ENCODE results near the gene USP54.

USP54 gene

DNA sequence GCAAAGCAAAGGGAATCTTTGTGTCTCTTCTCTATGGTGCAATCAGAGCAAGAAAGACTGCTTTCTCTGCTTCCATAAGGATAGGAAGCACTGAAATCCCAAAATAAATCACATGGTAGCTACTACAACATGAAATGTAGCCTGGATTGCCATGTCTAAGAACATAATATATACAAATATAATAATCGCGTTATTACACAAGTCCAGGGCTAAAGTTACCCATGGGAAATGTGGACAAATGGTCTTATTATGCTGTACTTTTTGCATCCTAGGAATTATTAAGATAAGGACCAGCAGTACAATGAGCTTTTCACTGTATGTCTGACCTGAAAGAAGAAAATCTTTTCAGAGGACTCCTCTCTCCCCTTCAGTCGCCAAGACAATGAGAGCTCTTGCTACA is 71.8 kb downstream of the USP54 start:
- DNase-seq (ENCODE audit: low spot score): no peak

DNA sequence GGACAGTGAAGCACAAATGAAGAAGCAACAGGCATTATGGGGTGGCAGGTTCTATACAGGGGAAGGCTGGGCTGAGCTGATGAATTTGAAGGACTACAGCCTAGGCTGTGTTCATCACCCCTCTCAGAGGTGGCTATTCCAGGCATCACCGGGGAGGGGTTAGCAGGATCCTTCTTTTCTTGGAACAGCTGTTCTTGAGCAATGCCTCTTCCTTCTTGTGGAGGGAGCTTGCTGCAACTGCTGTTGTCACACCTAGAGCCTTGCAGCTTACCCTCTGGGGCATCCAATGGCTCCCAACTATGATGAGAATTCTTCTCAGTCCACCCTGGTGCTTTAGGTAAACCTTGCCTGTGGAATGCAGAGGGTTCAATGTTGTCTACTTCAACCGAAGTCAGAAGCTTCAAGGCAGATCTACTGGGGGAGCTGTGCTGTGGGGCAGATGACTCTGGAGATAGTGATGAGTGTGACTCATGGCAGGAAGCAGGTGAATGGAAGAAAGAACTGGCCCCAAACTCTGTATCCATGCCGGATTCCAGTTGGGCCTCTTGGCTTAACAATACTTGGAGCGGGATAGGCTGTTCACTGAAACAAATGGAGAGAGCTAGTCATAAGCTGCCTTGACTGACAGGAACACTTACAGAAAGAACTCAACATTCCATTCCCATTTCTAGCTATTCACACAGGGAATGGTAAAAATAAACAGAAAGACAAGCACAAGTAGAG is 73.8 kb downstream of the USP54 start:
- DNase-seq (ENCODE audit: low spot score): no peak

DNA sequence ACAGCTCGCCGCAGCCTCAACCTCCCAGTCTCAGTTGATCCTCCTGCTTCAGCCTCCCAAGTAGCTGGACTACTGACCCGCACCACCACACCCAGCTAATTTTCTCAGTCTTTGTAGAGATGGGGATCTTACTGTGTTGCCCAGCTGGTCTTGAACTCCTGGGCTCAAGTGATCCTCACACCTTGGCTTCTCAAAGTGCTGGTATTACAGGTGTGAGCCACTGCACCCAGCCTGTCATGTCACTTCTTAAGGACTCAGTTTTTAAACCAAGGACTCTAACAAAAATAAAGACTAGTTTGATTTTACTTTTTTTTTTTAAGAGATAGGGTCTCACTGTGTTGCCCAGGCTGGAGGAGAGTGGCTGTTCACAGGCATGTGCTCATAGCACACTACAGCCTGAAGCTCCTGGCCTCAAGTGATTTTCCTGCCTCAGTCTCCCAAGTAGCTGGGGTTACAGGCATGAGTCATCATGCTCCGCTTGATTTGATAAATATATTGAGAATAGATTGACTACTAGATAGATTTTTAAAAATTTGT is 78.9 kb downstream of the USP54 start:
- DNase-seq (ENCODE audit: low spot score): no peak

DNA sequence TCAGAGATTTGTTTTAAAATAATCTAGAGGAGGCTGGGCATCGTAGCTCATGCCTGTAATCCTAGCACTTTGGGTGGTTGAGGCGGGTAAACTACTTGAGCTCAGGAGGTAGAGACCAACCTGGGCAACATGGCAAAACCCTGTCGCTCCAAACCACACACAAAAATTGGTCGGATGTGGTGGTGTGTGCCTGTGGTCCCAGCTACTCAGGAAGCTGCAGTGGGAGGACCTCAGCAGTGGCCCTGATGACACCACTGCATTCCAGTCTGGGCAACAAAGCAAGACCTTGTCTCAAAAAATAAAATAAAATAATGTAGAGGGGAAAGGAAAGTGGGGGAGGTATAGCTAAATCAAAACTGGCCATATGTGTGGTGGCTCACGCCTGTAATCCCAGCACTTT is 81.4 kb downstream of the USP54 start:
- DNase-seq (ENCODE audit: low spot score): no peak

DNA sequence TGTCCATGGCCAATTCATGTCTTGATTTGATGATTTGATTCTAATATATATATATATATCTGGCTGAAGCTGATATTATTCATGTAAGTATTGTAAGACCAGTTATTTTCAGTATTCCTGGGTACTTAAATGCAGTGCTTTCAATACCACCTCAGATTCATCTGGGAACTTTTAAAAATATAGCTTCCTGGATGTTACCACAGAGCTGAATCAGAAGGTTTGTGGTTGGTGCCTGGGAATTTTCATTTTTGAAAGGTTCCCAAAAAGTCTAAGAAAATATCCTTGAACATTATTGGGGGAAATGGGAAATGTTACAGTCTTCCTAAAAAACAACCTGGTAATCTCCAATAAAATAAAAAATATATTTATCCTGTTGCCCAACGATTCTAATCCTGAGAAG is 84.7 kb downstream of the USP54 start:
- no peak for DNase-seq (ENCODE audit: low spot score)

DNA sequence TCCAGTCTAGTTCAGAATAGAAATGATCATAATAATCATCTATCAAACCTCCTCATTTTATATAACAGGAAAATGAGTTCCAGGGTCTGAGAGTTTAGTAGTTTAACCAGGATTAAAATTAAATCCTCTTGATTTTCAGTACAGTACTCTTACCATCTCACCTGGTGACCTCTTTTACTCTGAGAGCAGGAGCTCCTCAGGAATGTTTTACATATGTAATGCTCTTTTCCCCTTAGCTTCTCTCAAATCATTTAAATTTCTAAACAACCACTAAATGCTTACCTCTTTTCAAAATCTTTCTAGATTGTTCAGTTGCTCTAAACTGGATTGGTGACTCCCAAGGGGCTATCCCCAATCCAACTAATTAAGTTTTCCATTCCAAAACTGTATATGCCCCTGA is 85.1 kb downstream of the USP54 start:
- no peak for DNase-seq (ENCODE audit: low spot score)

DNA sequence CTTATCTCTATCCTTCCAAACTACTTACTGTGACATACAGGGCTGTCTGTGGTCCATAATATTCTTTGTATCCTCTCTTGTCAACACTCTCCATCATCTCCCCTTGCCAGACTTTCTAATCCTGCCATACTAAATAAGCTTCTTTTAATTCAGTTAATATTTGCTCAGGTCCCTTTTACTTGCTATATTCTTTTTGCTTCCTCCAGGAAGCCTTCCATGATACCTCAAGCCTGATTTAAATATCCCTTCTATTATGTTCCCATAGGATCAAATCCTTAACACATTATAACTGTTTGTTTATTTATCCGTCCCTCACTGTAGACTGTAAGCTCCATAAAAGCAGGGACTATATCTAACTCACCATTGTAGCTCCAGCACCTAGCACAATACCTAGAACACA is 88.1 kb downstream of the USP54 start:
- DNase-seq (ENCODE audit: low spot score): no peak

DNA sequence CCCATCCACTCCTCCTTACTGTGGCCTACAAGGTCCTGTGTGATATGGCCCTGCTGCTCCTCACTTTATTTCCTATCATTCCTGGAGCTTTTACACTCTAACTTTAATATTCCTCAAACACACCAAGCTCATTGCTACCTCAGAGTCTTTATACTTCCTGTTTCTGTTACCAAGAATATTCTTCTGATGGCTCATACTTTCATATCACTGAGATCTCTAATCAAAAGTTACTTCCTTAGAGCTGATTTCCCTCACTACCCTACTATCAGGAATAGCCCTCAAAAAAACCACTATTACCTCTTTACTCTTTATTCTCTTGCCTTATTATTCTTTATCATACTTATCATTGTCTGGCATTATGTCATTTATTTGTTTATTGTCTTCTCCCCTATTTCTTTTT is 89.5 kb downstream of the USP54 start:
- no peak for DNase-seq (ENCODE audit: low spot score)

DNA sequence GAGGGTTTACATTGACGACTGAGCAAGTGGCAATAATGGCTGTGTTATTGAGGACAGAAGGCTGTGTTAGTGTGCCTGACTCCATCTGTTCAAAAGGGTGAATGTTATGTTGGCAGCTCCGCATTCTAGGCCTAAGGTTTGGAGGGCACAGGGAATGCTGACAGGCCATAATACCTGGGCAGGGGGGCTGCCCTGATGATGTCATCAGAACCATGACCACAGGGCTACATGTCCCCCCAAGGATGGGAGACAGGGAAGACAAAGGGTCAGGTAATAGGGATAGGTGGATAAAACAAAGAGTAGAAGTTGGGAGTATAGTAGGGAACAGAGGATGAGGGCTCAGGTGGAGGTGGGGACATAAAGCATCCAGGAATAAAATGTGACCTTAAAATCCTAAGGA is 93.5 kb downstream of the USP54 start:
- no peak for DNase-seq (ENCODE audit: low spot score)

DNA sequence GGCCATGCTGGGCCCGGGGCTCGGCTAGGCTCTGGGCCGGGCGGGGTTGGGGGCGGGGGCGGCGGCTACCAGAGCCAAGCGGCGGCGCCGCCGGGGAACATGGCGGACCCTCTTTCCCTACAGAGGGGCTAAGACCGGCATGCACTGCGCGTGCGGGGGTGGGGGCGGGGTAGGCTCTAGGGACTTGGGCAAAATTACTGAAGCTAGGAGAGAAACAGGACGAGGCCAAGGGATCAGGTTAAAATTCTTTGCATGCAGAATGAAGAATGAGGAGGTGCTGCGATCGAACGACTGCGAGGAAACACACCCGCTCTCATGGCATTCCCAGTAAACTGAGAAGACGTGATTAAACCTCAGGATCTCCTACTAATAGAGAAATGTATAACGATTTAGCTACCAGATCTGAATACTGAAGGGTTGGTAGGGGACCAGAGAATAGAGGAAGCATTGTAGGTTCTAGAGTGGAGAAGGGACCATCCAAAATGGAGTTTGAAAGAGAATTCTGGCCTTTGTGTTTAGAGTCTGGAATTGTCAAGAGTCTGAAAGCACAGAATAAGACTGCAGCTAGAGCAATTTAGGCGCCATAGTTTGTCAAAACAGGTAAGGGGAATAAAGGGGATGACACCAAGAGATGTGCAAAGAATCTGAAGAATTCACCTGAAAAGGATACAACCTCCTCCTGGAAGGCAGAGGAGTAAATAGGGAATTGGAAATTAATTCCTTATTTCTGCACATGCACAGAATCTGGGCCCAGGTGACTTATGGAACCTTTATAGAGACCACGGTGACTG is 95.1 kb downstream of the USP54 start, which contains the start of gene PPP3CB:
Gene PPP3CB (minus strand): TSS at position 141 of the 791 bp plus-strand sequence. CDS start 135 bp downstream, at position 6.
- DNase-seq (ENCODE audit: low spot score): peak; percentile 93

DNA sequence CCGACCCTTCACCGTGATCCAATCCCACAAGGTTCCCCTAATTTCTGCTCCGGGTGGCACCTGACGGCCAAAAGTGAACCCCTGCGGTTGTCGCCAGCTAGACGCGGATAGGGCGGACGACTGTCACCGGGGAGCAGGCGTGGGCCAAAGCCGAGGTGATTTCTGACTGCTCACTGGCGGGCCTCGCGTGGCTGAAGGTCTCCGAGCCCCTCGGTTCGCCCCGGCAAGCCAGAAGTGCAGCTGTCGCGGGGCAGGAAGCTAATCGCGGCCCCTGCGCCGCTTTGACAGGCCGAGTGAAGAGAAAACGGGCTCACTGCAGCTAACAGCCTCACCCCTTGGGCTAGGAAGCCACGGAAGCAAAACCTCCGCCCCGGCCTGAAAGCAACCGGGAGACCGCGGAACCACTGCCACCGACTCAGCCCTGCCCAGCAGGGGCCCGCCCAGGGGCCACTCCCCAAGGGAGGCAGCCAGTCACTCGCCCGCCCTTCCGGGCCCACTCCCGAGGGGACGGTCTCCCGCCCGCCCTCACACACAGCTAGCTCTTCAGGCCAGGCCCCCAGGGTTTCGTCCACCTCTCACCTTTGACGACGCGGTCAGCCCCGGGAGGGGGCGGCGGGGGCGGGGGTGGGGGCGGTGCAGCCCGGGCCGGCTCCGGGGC is 95.8 kb downstream of the USP54 start:
- DNase-seq (ENCODE audit: low spot score): peak; percentile 92

DNA sequence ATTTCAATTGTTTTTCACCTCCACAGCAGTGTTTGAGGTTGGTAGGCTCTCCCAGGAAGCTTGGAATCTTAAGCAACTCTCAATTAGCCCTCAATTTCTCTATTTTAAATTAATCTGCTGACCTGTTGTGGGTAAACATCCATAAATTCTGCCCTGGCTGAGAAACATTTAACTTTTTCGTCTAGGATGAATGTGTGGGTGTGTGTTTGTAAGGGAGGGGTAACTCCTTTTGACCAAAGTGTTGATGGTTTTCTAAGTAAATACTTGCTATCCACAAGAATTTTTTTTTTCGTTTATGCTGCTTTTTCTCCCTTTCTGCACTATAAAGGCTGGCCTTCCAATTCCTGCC is 96.3 kb downstream of the USP54 start:
- no peak for DNase-seq (ENCODE audit: low spot score)

DNA sequence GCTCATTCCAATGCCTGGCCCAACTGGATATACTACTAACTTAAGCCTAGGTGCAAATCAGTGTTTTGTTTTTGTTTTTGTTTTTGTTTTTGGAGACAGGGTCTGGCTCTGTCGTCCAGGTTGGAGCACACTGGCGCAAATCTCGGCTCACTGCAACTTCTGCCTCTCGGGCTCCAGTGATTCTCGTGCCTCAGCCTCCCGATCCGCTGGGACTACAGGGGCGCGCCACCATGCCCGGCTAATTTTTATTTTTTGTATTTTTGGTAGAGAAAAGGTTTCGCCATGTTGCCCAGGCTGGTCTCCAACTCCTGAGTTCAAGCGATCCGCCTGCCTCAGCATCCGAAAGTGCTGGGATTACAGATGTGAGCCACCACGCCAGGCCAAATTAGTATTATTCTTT is 96.9 kb downstream of the USP54 start:
- DNase-seq (ENCODE audit: low spot score): no peak

DNA sequence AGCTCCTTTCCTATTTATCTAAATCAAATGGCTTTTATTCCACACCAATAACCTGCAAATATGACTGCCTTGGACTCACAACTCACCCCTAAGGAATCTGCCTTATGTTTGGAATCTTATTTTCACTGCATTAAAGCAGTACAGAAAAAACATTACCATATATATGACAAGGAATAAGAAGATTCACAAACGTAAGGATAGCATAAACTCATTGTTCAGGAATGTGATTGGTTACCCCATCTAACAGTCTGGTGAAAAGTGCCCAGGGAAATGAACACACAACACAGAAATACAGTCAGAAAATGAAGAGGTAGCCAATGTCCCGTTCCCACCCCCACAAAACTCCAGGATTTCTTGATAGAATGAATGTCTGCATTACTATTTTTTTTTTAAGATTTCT is 97.4 kb downstream of the USP54 start:
- DNase-seq (ENCODE audit: low spot score): no peak

DNA sequence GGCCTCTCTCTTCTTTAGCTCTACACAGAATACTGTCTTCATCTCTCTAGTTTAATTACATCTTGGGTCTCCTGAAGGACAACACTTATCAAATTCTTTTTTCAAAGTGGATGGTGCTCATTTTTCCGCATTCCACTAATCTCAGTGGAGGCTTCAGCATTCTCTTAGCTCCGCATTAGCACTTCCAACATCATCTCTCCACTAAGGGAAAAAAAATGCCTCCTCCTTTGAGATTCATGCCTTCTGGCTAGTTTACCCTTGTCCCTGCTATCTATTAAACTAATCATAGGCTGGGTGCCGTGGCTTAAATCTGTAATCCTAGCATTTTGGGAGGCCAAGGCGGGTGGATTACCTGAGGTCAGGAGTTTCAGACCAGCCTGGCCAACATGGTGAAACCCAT is 104.5 kb downstream of the USP54 start:
- no peak for DNase-seq (ENCODE audit: low spot score)

DNA sequence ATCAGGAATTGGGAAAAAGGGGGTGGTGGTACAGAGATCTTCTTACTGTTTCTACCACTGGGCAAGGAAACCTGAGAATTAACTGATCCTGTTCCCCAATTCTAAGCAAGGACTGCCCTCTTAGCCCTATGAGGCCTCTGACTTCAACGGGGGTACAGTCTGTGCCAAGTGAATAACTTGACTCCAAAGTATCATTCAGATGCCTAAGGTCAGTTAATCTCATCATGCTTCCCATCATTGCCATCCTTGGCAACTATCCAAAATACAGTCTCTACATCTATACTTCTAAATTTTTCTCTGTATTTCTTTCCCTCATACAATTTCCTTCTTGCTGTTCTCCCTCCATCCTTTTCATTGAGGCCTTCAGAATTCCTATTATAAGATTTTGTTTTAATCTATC is 105.8 kb downstream of the USP54 start:
- no peak for DNase-seq (ENCODE audit: low spot score)

DNA sequence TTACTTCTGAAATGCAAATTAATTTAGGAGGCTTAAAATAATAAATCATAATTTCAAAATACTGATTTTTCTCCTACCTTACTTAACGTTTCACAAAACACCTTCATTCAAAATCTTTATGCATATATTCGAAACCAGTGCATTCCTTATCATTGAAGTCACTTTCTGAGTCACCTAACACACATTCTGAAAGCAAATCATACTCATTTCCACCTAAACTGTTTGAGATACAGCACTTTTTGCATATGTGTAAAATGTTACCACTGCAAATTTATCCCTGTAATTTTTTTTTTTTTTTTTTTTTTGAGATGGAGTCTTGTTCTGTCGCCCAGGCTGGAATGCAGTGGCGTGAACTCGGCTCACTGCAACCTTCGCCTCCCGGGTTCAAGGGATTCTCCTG is 111.0 kb downstream of the USP54 start:
- DNase-seq (ENCODE audit: low spot score): peak; percentile 24

DNA sequence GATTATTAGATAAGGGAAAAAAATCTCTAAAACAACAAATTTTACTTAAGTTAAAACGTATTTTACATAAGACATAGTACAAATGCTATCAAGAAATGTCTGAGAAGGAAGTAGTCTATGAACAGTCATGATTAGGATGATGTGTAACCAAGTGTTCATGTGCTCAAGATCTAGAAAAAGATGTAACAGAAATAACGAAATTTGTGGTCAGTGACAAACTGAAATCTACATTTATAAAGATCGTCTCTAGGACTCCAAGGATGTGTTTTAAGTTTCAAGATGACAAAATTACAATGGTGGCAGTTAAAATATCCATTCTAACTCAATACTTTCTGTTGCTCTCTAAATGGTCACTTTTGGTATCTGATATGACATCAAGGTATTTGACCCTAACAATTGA is 112.5 kb downstream of the USP54 start:
- DNase-seq (ENCODE audit: low spot score): no peak

DNA sequence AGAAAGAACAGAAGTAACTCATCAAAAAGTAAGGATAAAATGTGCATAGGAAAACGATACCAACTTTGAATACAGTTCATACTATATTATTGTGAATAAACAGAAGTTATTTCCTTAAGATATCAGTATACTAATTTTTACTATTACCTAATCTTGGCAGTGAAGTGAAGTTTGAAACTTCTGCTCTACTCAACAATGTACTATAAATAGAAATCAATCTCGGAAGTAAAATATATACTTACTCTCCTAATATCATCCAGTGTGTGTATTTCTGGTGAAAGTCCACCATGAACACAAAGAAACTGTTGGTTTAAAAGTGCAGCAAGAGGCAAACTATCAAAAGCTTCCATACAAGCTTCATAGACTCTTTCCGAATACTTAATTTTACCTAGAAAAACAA is 119.9 kb downstream of the USP54 start:
- no peak for DNase-seq (ENCODE audit: low spot score)

DNA sequence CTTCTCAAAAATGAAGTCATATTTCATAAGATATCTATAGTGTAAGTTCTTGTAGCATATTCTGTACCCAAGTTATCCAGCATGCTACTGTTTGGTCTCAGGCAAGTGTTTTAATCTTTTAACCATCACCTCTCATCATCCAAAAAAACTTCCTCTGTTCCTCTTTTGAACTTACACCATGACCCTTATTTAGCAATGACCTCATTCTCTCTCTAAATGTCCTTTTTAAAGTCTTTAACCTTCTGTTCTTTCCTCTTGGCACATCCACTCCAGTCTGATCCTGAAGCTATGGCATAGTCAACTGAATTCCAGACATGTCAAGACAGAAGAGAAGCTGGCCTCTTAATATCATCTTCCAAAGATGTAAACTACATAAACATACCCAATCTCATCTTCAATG is 121.6 kb downstream of the USP54 start:
- no peak for DNase-seq (ENCODE audit: low spot score)

DNA sequence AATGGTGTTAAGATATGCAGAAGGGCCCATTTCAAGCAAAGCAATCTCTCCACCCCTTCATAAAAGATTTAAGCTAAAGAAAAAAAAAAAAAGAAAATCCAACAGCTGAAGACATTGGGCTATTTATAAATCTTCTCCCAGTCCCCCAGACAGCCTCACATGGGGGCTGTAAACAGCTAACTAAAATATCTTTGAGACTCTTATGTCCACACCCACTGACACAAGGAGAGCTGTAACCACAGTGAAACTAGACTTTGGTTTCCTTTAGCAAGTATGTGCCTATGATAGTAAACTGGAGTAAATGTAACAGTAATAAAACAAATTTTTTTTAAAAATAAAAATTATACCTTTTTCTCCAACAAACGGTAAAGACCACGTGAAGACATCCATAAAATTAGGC is 123.9 kb downstream of the USP54 start:
- DNase-seq (ENCODE audit: low spot score): no peak

DNA sequence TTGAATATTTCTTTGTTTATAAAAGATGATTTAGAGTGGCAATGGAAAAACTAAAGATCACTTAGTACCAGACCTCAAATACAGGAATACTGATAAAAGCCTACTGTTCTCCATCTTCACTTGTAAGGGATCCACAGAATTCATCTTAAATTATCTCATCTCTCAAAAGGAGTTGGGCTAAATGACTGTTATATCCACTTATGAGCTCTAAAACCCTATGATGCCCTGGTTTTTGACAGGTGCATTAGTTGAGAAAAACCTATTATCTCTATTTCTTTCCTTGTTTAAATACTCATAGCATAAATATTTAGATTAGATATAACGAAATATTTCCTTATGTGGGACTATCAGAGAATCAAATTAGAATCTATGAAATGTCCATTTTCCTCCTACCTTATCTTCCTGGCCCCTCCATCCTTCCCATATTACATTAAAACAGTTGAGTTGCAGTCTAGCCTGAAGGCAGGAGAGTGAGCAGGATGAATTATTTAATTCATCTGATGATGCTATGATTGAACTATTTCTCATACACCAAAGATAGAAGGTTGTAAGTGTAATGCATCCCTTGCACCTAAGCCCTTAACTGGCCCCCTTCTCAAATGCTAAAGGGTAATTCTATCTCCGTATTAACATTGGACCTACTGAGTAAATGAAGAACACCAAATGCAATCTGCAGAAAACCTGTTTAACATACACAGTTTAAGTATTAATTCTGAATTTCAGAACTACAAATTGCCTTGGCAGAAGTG is 125.0 kb downstream of the USP54 start:
- no peak for DNase-seq (ENCODE audit: low spot score)

Data from AG08396 (cell line).